Fibroblast of skin of right quadriceps (primary cell): ENCODE data around the gene ZNF211.
A peak's percentile ranks its signal among the peaks of the same experiment; 100 is the strongest.

Experiments
- DNase-seq: peaks from one replicate; pipeline ENCODE4 v3.0.0-alpha.2; 2013

Gene ZNF211

DNA sequence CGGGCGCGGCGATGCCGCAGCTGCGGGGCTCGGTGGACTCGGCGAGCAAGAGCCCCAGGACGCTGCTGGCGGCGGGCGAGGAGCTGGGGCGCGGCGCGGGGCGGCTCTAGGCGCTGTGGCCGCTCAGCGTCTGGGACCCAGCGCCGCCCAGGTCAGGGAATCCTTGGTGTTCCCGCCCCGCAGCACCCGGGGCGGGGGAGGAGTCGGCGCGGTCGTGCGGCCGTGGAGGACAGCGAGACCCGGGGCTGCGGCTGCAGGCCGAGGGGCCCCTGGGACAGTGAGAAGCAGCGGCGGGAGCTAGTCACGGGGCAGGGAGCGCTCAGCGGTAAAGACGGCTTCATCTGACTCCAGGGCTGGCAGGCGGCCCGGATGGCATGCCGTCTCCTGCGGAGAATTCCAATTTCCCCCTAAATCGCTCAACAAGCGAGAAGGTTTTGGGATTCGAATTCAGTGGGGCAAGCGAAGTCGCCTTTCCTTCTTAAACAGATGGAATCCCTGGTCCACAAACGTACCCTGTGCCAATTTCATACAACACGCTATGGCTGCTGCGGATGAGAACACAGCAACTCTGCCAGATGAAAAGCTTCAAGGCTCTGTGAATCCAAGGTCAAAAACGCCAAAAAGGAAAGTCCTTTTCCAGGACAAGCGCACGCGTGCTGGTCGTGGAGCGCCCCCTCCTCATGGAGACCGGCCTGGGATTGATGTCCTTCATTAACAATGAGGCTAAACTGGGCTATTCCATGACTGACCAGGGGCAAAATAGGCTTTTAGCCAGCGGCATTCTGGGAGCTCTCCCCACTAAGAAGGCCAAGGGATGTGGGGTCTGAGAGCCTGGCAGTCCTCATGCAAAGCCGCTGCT lies 31.5 kb downstream of the ZNF211 start:
- DNase-seq, result peak; percentile 51

DNA sequence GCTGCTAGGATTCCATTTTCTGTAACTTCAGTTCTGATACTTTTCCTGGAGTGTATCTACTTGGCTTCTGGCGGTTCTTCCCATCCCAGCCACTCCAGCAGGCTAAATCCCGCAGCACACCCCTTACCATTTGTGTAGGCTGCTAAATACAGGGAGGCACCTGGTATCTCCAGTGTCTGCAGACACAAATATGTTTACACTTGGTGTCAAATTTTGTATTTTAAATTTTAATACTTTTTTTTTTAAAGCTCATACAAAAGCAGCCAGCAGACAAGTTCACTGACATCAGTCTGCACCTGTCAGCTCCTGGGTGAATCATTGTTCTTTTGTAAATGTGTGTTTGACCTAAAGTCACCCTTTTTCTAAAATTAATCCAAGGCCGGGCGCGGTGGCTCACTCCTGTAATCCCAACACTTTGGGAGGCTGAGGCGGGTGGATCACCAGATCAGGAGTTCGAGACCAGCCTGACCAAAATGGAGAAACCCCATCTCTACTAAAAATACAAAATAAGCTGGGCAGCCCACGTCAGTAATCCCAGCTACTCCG lies 32.4 kb downstream of the ZNF211 start:
- no peak for DNase-seq

- no peak for DNase-seq
Measured at GRCh38 chr19:57667228-57667627, 34.3 kb downstream of the ZNF211 start.

- no peak for DNase-seq
Measured at GRCh38 chr19:57668635-57669034, 35.7 kb downstream of the ZNF211 start, which contains the start of gene ZSCAN4. Gene ZSCAN4 (plus strand): TSS chr19:57668935. CDS start chr19:57676146, 7,211 bp downstream.

DNA sequence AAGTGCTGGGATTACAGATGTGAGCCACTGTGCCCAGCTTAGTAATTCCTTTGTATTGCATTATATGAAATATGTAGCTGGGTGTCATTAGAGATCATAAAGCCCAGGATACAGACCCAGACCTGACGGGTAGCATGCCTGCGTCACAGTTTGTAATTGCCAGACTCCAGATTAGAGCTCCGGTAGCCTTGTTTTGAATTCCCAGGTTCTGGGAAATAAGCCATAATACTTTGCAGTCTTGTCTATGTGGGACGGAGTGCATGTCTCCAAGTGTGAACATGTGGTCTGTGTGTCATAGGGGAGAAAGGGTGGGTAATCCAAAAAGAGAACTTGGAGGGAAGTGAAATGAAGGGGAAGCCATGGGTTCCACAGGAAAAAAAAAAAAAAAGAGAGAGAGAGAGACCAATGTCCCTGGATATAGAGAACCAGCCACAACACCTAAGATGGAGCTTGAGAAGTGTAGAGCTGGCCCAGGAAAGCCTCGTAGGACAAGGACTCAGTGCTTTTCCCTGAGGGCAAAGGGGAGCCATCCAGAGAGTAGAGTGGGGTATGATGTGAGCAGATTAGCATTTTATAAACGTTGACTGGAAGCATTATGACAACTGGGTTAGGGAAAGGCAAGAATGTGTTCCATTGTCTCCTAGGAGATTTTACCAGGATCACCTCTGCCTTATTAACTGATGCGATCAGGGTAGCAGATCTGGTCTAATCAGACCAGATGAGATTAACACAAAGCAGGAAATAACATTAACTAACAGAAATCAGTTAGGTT lies 38.3 kb downstream of the ZNF211 start:
- DNase-seq, result no peak

GRCh38 chr19:57672466-57672865 lies 39.5 kb downstream of the ZNF211 start:
- no peak for DNase-seq

- peak; percentile 33 for DNase-seq
Measured at GRCh38 chr19:57675881-57676280, 42.9 kb downstream of the ZNF211 start.

DNA sequence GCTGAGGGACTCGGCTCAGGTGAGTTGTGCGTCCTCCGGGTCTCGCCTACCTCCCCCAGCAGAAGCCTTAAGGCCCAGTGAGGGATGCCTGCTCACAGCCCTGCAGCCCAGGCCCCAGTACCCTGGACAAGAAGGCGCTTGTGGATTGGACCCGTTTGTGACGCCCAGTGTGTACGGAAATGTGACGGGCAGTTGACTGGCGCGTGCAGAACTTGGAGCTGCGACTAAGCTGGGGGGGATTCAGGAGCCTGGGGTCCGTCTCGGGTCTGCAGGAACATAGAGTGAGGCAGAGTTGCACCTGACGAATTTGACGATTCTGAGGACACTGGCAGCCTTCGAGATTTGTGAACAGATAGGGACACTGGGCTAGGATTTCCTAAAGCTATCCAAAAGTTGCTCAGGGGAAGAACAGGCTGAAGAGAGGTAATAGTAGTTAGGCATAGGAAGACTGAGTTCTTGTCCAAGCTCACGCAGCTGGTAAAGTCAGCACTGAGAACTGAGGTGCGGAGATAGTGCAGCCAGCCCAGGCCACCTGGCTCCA lies 49.3 kb downstream of the ZNF211 start:
- no peak for DNase-seq

GRCh38 chr19:57686727-57687126 lies 53.8 kb downstream of the ZNF211 start:
- DNase-seq, result no peak

DNA sequence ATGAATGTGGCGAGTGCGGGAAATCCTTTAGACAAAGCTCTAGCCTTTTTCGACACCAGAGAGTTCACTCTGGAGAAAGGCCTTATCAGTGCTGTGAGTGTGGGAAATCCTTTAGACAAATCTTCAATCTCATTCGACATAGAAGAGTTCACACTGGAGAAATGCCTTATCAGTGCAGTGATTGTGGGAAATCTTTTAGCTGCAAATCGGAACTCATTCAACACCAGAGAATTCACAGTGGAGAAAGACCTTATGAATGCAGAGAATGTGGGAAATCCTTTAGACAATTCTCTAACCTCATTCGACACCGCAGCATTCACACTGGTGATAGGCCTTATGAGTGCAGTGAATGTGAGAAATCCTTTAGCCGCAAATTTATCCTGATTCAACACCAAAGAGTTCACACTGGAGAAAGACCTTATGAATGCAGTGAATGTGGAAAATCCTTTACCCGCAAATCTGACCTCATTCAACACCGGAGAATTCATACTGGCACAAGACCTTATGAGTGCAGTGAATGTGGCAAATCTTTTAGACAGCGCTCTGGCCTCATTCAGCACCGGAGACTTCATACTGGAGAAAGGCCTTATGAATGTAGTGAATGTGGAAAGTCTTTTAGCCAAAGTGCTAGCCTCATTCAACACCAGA lies 54.5 kb downstream of the ZNF211 start:
- no peak for DNase-seq

- DNase-seq, result no peak
Measured at GRCh38 chr19:57688011-57688763, 55.2 kb downstream of the ZNF211 start.

GRCh38 chr19:57689750-57690149 lies 56.8 kb downstream of the ZNF211 start:
- DNase-seq, result no peak
